T-helper 17 cell (primary cell): ENCODE results near the gene TESMIN. TPM values are rescaled to one million over a fixed set of nuclear protein-coding genes. Genes with fewer than 3 reads are reported as not detected.

Source experiments
- ATAC-seq: fragments of 150-1000 bp; cut with Tn5 transposase; 2 replicates; pipeline ENCODE4 v1.10.0; 2021; ENCODE audit warnings: mild to moderate bottlenecking, moderate library complexity
- DNase-seq, 3 donors: peaks; one replicate each; pipeline versions ENCODE4 v3.0.0 to v3.0.0-alpha.2; 2020 to 2021
- H3K9me3 ChIP-seq: one replicate; pipeline ENCODE4 v1.7.0; 2013; ENCODE audit warnings: low read length, mild to moderate bottlenecking; ENCODE audit not compliant: control insufficient read depth, poor library complexity, severe bottlenecking
- H3K27ac Mint-ChIP-seq: one replicate; pipeline ENCODE4 v1.8.0; 2022; ENCODE audit warnings: mild to moderate bottlenecking, moderate library complexity, mixed read lengths
- H3K27me3 Mint-ChIP-seq: one replicate; pipeline ENCODE4 v1.8.0; 2022; ENCODE audit warnings: mixed read lengths
- H3K36me3 Mint-ChIP-seq: one replicate; pipeline ENCODE4 v1.8.0; 2022; ENCODE audit warnings: low read depth, mixed read lengths
- H3K4me1 Mint-ChIP-seq: one replicate; pipeline ENCODE4 v1.8.0; 2022; ENCODE audit warnings: mild to moderate bottlenecking, mixed read lengths
- H3K4me3 Mint-ChIP-seq: one replicate; pipeline ENCODE4 v1.8.0; 2022; ENCODE audit warnings: mild to moderate bottlenecking, moderate library complexity, mixed read lengths
- total RNA-seq, 4 donors: library from RNA in 2 of 4; stranded (reverse) in 2 of 4; gene quantifications; one replicate each; pipeline ENCODE4 v1.2.3 and lab custom pipeline; 2022 to 2026

The TESMIN gene
- total RNA-seq, 2 donors from 2014 or later, result 5.0 to 5.5 TPM

- ATAC-seq (no peak), DNase-seq (no peak)
- Mint-ChIP-seq H3K27ac (no peak overlapping the region), H3K4me3 (no peak overlapping the region), H3K4me1 (no peaks in the 10 kb centered on the region), H3K27me3 (peaks cover 44% of the 10 kb centered on the region), H3K36me3 (peaks cover 3% of the 10 kb centered on the region)
- no peaks in the 10 kb centered on the region for H3K9me3 ChIP-seq
These were observed 85.9 kb downstream of the TESMIN start for GRCh38 chr11:68665436-68665835.

DNA sequence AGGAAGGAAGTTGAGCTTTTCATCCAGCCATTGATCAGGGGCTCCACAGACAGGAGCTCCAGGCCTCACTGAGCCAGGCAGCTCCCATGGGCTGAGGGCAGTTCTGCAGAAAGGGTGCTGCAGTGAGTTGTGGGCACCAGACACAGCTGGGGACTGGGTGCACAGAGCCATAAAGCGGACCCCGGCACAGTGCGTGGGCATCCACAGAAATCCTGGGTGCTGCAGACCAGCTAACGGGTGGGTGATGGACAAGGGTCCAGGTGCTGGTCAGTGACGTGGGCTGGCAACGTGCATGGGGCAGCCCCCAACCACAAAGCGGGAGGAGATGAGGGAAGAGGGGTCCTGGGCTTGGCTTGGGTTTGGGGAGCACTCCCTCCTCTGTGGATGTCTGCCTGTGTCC, 86.4 kb downstream of the TESMIN start:
- peaks cover 48% of the 10 kb centered on the region for H3K27me3 Mint-ChIP-seq
- no peak for DNase-seq

DNA sequence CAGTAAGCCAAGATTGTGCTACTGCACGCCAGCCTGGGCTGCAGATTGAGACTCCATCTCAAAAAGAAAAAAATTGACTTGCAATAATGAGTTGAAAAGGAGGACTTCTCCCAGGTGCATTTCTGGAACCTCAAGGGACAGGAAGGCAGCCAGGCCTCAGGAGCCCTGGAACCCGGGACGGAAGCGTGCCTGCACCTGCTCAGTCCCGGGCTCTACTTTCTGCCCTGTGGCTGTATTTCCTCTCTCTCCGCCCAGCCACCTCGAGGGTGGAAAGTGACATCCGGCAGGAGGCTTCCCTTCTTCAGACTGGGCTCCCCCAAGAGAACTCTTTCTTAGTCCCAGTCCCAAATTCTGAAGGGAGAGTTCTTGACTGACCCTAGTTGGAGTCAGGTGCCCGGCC, 87.2 kb downstream of the TESMIN start:
- Mint-ChIP-seq H3K36me3 (peaks cover 3% of the 10 kb centered on the region), H3K4me3 (no peak overlapping the region), H3K27ac (no peak overlapping the region), H3K27me3 (peaks cover 52% of the 10 kb centered on the region), H3K4me1 (no peaks in the 10 kb centered on the region)
- DNase-seq (no peak), ATAC-seq (no peak)
- H3K9me3 ChIP-seq, result no peaks in the 10 kb centered on the region

More for the DNA sequence above, 86.4 kb downstream of the TESMIN start:
- Mint-ChIP-seq H3K4me3 (no peak overlapping the region), H3K27ac (no peak overlapping the region), H3K4me1 (no peaks in the 10 kb centered on the region), H3K36me3 (peaks cover 3% of the 10 kb centered on the region)
- H3K9me3 ChIP-seq, result no peaks in the 10 kb centered on the region
- ATAC-seq, result no peak

DNA sequence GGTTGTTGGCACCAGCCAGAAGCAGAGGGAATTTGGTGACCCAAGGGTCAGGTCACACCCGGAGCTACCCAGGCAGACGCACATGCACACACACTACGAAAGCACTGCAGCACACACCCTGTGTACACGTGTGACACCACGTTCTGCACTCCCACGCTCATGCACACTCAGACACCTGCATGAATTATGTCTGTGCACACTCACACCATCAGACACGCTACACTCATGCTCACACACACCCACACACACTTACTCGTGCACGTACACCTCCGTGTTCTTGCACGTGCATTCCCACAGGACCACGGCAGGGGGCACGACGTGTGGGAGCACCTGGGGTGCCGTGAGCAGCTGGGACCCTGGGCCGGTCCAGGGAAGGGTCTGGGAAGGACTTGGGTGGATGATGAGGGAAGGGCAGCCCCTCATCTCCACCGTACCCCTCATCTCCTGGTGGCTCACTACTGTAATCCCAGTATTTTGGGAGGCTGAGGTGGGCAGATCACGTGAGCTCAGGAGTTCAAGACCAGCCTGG, 87.8 kb downstream of the TESMIN start:
- no peaks in the 10 kb centered on the region for H3K9me3 ChIP-seq
- ATAC-seq (no peak), DNase-seq (no peak)
- Mint-ChIP-seq H3K27me3 (peaks cover 58% of the 10 kb centered on the region), H3K4me3 (no peak overlapping the region), H3K36me3 (peaks cover 3% of the 10 kb centered on the region), H3K4me1 (no peaks in the 10 kb centered on the region), H3K27ac (no peak overlapping the region)

DNA sequence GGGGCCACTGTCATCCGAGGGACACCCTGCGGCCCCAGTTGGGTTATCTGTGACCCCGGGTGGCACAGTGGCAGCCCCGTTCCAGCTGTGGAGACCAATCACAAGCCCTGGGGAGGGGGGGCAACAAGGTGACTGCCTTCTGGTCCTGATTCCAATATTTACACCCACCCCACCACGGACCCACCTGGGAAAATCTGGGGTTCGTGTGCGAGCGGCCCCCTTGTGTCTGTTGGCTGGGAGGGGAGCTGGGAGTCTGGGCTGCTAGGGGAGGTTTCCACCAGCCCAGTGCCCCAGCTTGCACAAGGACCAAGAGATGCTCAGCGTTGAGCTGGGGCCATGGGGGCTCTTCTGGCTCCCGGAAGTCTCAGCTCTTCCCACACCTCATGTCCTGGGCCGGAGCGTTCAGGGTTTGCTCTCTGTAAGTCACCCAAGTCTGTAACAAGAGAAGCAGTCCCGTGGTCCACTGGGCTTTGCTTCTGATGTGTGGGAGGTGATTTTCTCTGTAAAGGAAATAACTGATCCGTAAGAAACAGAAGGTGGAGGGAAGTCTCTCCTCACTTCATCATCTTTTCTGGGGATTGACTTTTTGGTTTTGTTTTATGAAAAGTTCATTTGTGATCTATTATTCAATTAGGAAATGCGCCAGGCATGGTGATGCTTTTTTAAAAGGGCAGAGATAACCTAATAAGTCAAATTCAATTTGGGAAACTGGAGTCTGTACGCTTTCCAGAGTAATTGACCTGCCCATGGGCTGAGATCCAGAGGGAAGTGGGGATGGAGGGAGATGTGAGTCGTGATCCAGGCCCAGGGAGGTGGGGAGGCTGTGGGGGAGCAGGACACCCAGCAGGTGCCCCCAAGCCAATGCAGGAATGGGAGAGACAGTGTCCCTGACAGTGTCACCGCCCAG, 89.4 kb downstream of the TESMIN start:
- peaks cover 3% of the 10 kb centered on the region for H3K36me3 Mint-ChIP-seq
- peaks cover 71% of the 10 kb centered on the region for H3K27me3 Mint-ChIP-seq
- DNase-seq (no peak), ATAC-seq (no peak)
- H3K27ac Mint-ChIP-seq, result no peak overlapping the region
- no peaks in the 10 kb centered on the region for H3K9me3 ChIP-seq
- no peaks in the 10 kb centered on the region for H3K4me1 Mint-ChIP-seq
- no peak overlapping the region for H3K4me3 Mint-ChIP-seq

DNA sequence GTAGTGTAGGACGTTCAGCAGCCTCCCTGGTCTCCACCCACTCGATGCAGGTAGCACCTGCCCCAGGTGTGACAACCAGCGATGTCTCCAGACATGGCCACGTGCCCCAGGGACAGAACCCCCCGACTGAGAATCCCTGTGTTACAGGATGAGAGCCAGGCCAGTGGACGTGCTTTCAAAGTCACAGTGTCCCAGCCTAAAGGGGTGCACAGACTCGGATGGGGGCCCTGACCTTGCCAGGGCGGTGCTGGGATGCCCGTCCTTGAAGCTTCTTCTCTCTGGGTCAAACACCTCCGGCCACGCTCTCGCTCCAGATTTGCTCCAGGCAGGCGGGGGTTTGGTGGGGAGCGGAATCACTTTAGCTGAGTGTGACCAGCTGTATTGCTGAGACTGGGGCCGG, 90.3 kb downstream of the TESMIN start:
- Mint-ChIP-seq H3K27me3 (peaks cover 74% of the 10 kb centered on the region), H3K27ac (no peak overlapping the region), H3K36me3 (peaks cover 3% of the 10 kb centered on the region), H3K4me3 (no peak overlapping the region), H3K4me1 (no peaks in the 10 kb centered on the region)
- ATAC-seq (no peak), DNase-seq (no peak)
- H3K9me3 ChIP-seq, result no peaks in the 10 kb centered on the region

GRCh38 chr11:68660066-68660810, 91.1 kb downstream of the TESMIN start:
- no peak for DNase-seq
- no peak overlapping the region for H3K27ac Mint-ChIP-seq
- H3K36me3 Mint-ChIP-seq, result peaks cover 3% of the 10 kb centered on the region
- no peak for ATAC-seq
- H3K9me3 ChIP-seq, result no peaks in the 10 kb centered on the region
- H3K4me3 Mint-ChIP-seq, result no peak overlapping the region
- H3K4me1 Mint-ChIP-seq, result no peaks in the 10 kb centered on the region
- peaks cover 82% of the 10 kb centered on the region for H3K27me3 Mint-ChIP-seq

GRCh38 chr11:68659158-68659921, 92.0 kb downstream of the TESMIN start:
- Mint-ChIP-seq H3K36me3 (peaks cover 3% of the 10 kb centered on the region), H3K4me3 (no peak overlapping the region), H3K27ac (no peak overlapping the region), H3K4me1 (no peaks in the 10 kb centered on the region), H3K27me3 (peaks cover 83% of the 10 kb centered on the region)
- ATAC-seq (no peak), DNase-seq (no peak)
- H3K9me3 ChIP-seq, result no peaks in the 10 kb centered on the region

- no peaks in the 10 kb centered on the region for H3K4me1 Mint-ChIP-seq
- no peak overlapping the region for H3K27ac Mint-ChIP-seq
- H3K36me3 Mint-ChIP-seq, result peaks cover 3% of the 10 kb centered on the region
- H3K9me3 ChIP-seq, result no peaks in the 10 kb centered on the region
- H3K27me3 Mint-ChIP-seq, result peaks cover 78% of the 10 kb centered on the region
- H3K4me3 Mint-ChIP-seq, result no peak overlapping the region
- DNase-seq (no peak), ATAC-seq (no peak)
These were observed 92.7 kb downstream of the TESMIN start for GRCh38 chr11:68658661-68659060.

DNA sequence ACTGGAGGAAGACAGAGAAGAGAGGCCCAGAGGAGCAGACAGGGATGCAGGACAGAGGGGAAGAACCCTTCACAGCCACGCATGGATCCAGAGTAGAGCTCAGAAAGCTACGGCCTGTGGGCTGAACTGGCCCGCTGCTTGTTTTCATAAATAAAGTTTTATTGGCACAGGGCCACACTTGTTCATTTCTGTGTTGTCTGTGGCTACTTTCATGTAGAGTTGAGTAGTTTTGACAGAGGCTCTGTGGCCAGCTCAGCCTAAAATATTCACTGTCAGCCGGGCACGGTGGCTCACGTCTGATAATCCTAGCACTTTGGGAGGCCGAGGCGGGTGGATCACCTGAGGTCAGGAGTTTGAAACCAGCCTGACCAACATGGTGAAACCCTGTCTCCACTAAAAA, 93.2 kb downstream of the TESMIN start:
- no peak for ATAC-seq
- no peak overlapping the region for H3K27ac Mint-ChIP-seq
- H3K27me3 Mint-ChIP-seq, result peaks cover 72% of the 10 kb centered on the region
- no peaks in the 10 kb centered on the region for H3K4me1 Mint-ChIP-seq
- peaks cover 3% of the 10 kb centered on the region for H3K36me3 Mint-ChIP-seq
- DNase-seq, result no peak
- no peaks in the 10 kb centered on the region for H3K9me3 ChIP-seq
- H3K4me3 Mint-ChIP-seq, result no peak overlapping the region
